Iris pigment epithelial cell (primary cell): ENCODE data around the gene C17orf113.
A peak's percentile ranks its signal among the peaks of the same experiment; 100 is the strongest.
"Not testable (repeated sequence)": the region's sequence is repeated elsewhere in the genome, so short reads cannot be mapped to it uniquely, and the experiment has no call there.

ENCODE experiments used
- DNase-seq: peaks from one replicate; pipeline ENCODE4 v3.0.0-alpha.2; 2011; ENCODE audit warnings: low read depth

C17orf113 gene

DNA sequence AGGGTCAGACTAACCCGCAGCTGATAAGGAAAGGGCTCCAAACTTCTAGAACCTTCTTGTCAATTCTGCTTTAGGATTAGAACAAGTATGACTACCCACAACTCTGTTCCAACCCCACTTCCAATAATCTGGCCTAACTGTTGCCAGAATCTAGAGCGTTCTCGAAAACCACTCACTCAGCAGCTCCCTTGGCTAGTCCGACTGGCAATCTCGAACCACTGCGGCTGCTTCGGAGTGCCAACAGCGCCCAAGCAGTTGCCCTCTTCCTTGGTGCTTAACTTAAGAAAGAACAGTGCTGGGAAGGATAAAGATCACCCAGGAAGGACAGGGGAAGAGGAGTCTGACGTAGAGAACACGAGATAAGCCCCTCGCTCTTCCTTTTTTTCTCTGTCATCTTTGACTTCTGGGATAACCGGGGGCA lies 34.0 kb downstream of the C17orf113 start:
- peak; percentile 28 for DNase-seq

DNA sequence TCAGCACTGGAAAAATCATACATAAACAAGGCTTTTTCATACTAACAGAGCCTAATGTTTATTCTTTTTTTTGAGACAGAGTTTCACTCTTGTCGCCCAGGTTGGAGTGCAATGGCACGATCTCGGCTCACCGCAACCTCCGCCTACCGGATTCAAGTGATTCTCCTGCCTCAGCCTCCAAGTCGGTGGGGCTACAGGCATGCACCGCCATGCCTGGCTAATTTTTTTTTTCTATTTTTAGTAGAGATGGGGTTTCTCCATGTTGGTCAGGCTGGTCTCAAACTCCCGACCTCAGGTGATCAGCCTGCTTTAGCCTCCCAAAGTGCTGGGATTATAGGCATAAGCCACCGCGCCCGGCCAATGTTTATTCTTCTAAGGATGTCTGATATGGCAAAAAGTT lies 36.7 kb downstream of the C17orf113 start:
- not testable (repeated sequence) for DNase-seq

DNA sequence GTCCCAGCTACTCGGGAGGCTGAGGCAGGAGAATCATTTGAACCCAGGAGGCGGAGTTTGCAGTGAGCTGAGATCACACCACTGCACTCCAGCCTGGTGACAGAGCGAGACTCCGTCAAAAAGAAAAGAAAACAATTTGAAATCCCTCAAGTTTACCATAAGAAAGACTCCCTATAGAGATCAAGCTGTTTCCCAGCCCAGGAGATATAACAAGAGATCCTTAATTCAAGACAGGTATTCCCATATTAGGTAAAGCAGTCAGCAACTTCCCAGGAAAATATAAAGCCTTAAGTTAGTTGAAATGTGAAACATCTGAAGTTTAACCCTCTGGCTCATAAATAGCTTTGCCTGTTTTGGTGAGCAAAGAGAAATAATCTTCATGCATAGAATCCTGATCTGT lies 38.0 kb downstream of the C17orf113 start:
- DNase-seq, result not testable (repeated sequence)

DNA sequence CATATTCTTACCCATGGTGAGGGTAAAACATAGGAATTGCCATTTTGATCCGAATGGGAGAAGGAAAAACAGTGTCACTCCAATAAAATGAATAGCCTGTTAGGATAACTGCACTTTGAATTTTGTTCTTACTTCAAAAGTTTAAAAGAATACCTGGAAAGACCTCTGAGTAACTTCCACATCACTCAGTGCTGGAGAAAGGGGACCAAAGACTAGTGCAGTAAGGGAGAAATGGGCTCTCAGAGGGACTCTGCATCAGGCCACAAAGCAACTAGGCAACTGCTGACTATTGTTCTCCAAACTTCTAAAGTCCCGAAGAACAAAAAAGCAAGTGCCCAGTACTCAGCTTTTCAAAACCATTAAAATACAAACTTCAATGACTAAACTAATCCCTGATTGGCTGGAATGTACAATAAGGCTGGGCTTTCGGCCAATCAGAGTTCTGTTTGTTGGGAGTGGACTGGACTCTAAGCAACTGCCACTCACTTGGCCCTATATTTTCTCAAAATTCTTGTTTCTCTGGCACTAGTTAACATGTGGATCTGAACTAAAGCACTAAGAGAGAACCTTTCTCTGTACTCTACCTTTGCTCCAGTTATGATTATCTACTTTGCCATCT lies 39.4 kb downstream of the C17orf113 start:
- peak; percentile 54 for DNase-seq

- peak; percentile 66 for DNase-seq
Observed at GRCh38 chr17:42010266-42010680, 40.1 kb downstream of the C17orf113 start.

DNA sequence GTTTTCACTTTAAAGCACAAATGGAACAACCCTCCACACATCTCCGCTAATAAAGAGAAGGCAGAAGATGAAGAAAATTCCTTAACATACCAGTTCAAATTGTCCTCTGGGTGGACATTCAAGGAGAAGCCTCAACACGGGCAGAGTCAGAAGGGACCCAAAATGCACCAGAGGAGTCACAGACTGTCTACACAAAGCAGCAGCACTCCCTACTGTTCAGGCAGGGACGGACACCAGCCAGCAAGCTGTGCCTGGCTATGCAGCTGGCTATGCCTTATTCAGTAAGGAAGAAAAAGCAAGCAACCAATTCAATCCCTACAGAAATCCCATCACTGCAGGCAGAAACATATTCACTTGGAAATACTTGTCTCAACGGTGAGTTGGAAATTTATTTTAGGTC lies 41.2 kb downstream of the C17orf113 start:
- DNase-seq, result peak; percentile 59

GRCh38 chr17:42005166-42005565 lies 45.2 kb downstream of the C17orf113 start:
- DNase-seq, result no peak

GRCh38 chr17:42002792-42003301 lies 47.6 kb downstream of the C17orf113 start:
- DNase-seq, result peak; percentile 72

DNA sequence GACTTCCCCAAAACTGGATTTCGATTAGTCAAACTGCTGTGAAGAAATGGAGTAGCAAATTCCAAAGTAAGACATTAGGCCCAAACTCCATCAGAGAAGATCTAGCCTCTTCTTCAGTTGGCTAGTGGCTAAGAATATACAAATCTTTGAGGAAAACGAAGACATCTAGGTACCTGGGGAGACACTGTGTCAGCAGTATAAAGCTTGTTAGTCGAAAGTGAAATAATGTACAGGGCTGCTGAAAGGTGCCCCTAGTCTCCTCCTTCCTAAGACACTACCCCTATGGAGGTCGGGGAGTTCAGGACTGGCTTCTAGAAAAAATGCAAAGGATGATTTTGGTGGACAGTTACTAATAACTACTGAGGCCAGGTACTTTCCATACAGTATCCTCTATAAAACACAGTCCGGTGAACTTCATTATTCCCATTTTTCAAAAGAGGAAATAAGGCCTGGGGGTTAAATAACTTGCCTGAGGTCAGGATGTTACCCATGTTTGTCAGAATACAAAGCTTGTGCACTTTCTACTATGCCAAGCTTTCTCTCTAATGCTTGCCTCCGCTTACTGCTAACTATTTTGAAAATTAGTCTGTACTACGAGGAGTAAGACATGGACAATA lies 48.1 kb downstream of the C17orf113 start:
- no peak for DNase-seq

GRCh38 chr17:42001729-42002128 lies 48.7 kb downstream of the C17orf113 start:
- DNase-seq, result no peak

GRCh38 chr17:42000413-42001133 lies 49.8 kb downstream of the C17orf113 start:
- DNase-seq, result no peak

DNA sequence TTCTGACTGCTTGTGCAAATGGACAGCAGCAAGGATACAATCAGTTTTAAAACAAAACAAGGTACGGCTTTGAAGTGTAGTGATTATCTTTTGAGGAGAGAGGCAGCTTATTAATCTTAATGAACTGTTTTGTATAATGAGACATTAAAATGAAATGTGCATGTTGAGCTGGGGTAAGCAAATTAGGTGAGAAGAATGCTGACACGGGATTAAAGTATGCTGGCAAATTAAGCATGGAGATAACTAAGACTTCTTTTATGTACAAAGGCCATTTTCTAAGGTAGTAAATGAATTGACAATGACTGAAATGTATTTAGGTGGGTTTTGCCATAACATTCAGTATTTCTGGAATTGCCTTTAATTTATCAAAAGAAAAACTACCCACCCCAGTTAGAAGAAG lies 51.9 kb downstream of the C17orf113 start:
- no peak for DNase-seq

GRCh38 chr17:41996855-41997164 lies 53.6 kb downstream of the C17orf113 start:
- DNase-seq, result no peak

DNA sequence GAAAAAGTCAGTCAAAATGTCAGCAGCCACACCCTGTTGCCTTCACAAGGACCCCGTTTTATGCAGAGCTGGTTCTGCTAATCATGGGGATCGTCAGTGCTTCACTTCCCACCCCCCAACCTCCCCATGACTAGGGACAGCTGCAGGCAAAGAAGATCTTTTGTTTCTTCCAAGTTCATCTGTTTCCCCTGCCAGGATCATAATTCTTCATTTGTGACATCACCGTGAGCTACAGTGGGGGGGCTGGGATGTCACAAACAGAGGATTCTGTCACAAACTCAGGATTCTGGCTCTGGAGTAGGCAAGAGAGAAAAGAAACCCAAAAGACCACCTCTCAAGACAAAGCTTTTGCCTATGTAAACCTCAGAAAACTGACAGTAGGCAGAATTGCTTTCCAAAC lies 57.8 kb downstream of the C17orf113 start:
- DNase-seq, result no peak

- DNase-seq, result no peak
Observed at GRCh38 chr17:41989702-41990419, 60.5 kb downstream of the C17orf113 start.

DNA sequence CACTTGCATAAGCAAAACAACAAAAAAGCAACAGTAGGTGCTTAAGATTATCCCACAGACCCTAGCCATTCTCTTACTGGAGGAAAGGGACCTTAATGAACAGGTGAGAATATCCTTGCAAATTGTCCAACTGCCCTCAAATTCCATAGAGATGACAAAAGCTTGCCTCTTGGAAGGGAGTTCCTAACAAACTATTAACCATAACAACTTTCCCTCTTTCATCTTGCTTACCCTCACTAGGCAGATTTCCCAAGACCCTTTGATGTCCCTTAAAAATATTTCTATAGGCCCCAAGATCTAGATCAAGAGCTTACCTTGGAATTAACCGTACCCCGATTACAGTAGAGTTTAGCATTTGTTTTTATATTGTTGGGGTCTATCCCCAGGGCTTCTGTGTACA lies 62.0 kb downstream of the C17orf113 start:
- no peak for DNase-seq
